CD4-positive, alpha-beta T cell treated with Interleukin-6 at 100 ng/mL for 8 hours (primary cell): ENCODE measurements around the gene KANSL1.

Experiments
- DNase-seq: peaks from one replicate; pipeline ENCODE4 v3.0.0-alpha.2; 2020; ENCODE audit warnings: mixed read lengths, low spot score

Gene KANSL1

GRCh38 chr17:46167267-46167666, 26.0 kb downstream of the KANSL1 start:
- no peak for DNase-seq

GRCh38 chr17:46166692-46167249, 26.5 kb downstream of the KANSL1 start:
- DNase-seq = no peak

- no peak for DNase-seq
Observed at GRCh38 chr17:46163929-46164594, 29.2 kb downstream of the KANSL1 start.

- DNase-seq = no peak
Observed at GRCh38 chr17:46163316-46163715, 29.9 kb downstream of the KANSL1 start.

GRCh38 chr17:46162866-46163265, 30.4 kb downstream of the KANSL1 start:
- DNase-seq = no peak

GRCh38 chr17:46160169-46160568, 33.1 kb downstream of the KANSL1 start:
- no peak for DNase-seq

- DNase-seq = no peak
Observed at GRCh38 chr17:46159686-46160085, 33.5 kb downstream of the KANSL1 start.

GRCh38 chr17:46158323-46159296, 34.6 kb downstream of the KANSL1 start:
- DNase-seq = no peak

- DNase-seq = no peak
Observed at GRCh38 chr17:46157443-46158062, 35.7 kb downstream of the KANSL1 start.

- peak; percentile 26 for DNase-seq
Observed at GRCh38 chr17:46154151-46154816, 38.9 kb downstream of the KANSL1 start.

- DNase-seq = no peak
Observed at GRCh38 chr17:46152423-46152822, 40.8 kb downstream of the KANSL1 start.

GRCh38 chr17:46151762-46152161, 41.5 kb downstream of the KANSL1 start:
- DNase-seq = no peak

- DNase-seq = no peak
Observed at GRCh38 chr17:46150216-46150963, 42.8 kb downstream of the KANSL1 start.

- DNase-seq = no peak
Observed at GRCh38 chr17:46148247-46148646, 45.0 kb downstream of the KANSL1 start.

- DNase-seq = no peak
Observed at GRCh38 chr17:46147296-46147695, 45.9 kb downstream of the KANSL1 start.

- DNase-seq = no peak
Observed at GRCh38 chr17:46144246-46144645, 49.0 kb downstream of the KANSL1 start.

GRCh38 chr17:46143827-46144236, 49.4 kb downstream of the KANSL1 start:
- DNase-seq = no peak

GRCh38 chr17:46141645-46142044, 51.6 kb downstream of the KANSL1 start:
- DNase-seq = no peak

GRCh38 chr17:46140645-46141197, 52.5 kb downstream of the KANSL1 start:
- DNase-seq = no peak

- DNase-seq = no peak
Observed at GRCh38 chr17:46139432-46140210, 53.6 kb downstream of the KANSL1 start.
